C4-2B (cell line): ENCODE measurements around the gene ZNF407.

Experiments
- ZFX ChIP-seq: fragments of 450-650 bp; IDR thresholded peaks from 2 replicates; pipeline ENCODE4 v1.6.1; 2017
- TF ChIP-seq, protein P1 (sequence below): fragments of 450-650 bp; conservative IDR thresholded peaks from 2 replicates; pipeline ENCODE4 v1.5.1; 2017; ENCODE audit warnings: mild to moderate bottlenecking

DNA sequence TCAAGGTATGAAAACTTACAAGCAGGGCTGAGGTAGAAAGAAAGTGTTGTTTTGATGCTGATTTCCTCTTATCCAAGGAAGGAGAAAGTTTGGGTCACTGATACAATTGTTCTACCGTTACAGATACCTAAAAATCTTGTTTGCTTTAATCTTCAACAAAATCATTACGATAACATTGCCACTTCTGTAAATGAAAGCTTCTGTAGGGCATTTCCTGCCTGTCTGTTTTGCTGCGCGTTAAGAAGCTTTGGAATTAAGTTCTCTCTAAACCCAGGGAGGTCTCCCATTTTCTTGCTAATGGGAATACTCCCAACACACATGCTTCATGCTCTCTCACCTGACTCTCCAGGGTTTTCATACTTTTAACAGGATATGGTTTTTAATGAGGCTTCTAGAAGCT lies 352.8 kb downstream of the ZNF407 start:
- TF ChIP-seq, protein P1, sequence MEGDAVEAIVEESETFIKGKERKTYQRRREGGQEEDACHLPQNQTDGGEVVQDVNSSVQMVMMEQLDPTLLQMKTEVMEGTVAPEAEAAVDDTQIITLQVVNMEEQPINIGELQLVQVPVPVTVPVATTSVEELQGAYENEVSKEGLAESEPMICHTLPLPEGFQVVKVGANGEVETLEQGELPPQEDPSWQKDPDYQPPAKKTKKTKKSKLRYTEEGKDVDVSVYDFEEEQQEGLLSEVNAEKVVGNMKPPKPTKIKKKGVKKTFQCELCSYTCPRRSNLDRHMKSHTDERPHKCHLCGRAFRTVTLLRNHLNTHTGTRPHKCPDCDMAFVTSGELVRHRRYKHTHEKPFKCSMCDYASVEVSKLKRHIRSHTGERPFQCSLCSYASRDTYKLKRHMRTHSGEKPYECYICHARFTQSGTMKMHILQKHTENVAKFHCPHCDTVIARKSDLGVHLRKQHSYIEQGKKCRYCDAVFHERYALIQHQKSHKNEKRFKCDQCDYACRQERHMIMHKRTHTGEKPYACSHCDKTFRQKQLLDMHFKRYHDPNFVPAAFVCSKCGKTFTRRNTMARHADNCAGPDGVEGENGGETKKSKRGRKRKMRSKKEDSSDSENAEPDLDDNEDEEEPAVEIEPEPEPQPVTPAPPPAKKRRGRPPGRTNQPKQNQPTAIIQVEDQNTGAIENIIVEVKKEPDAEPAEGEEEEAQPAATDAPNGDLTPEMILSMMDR: no peak
- no peak for TF ChIP-seq ZFX
